Endothelial cell of umbilical vein (primary cell): ENCODE results near the gene CGNL1. TPM values are rescaled to one million over a fixed set of nuclear protein-coding genes. Genes with fewer than 3 reads are reported as not detected.

Experiments
- BruUV-seq: library from RNA; stranded (reverse); fragments of 400-500 nt; replicated peaks from 2 replicates; lab custom pipeline; 2021; lab: Mats Ljungman, UMichigan
- CTCF ChIA-PET: fragments of 300-600, 350-600 bp; sonication (Branson Sonifier 250); formaldehyde crosslinking; loops from one replicate; lab custom pipeline; 2021; ENCODE audit warnings: antibody characterized with exemption, inconsistent platforms; lab: Charles Lee
- POLR2A ChIA-PET: fragments of 300-600, 350-600 bp; sonication (Branson Sonifier 250); formaldehyde crosslinking; loops from one replicate; lab custom pipeline; 2021; ENCODE audit warnings: antibody characterized with exemption, inconsistent platforms; lab: Charles Lee
- DNase-seq: peaks from one replicate; pipeline ENCODE4 v3.0.0-alpha.2; 2011; ENCODE audit warnings: low read depth, low spot score
- FAIRE-seq: peaks from 2 replicates; lab custom pipeline; 2011; peaks lifted over from hg19 to GRCh38; lab: Jason Lieb, UNC
- H2AFZ ChIP-seq: 2 replicates; pipeline ENCODE4 v1.6.0; 2012; ENCODE audit warnings: low read depth, low read length, control low read depth, inconsistent platforms
- H3K27ac ChIP-seq: 2 replicates; pipeline ENCODE4 v1.5.1; 2011; ENCODE audit warnings: low read depth, mild to moderate bottlenecking, control low read depth, low read length, moderate library complexity; ENCODE audit not compliant: insufficient read depth
- H3K27me3 ChIP-seq, 2 experiments: 2 replicates each; pipeline versions ENCODE4 v1.6.0 to v1.6.1; 2011; ENCODE audit warnings: low read length in 2 of 2, mixed read lengths in 1 of 2; ENCODE audit not compliant: control insufficient read depth in 2 of 2, insufficient read depth in 2 of 2
- H3K36me3 ChIP-seq, 2 experiments: 2 replicates in 1 of 2; 3 replicates in 1 of 2; pipeline ENCODE4 v1.5.1; 2011; ENCODE audit warnings: low read length in 2 of 2, mild to moderate bottlenecking in 1 of 2, moderate library complexity in 1 of 2; ENCODE audit not compliant: control insufficient read depth in 2 of 2, insufficient read depth in 2 of 2; ENCODE audit errors: extremely low read depth in 1 of 2
- H3K4me1 ChIP-seq: 3 replicates; pipeline ENCODE4 v1.5.1; 2011; ENCODE audit warnings: mild to moderate bottlenecking, low read length; ENCODE audit not compliant: control insufficient read depth, insufficient read depth; ENCODE audit errors: extremely low read depth
- H3K4me2 ChIP-seq: 2 replicates; pipeline ENCODE4 v1.6.1; 2011; ENCODE audit warnings: low read length, control low read depth, mixed read lengths; ENCODE audit not compliant: insufficient read depth
- H3K4me3 ChIP-seq, 3 experiments: fragments of 200-600 bp in 1 of 3; sonication (generic), shearing (Covaris generic) in 1 of 3; replicated peaks in 1 of 3; 2 replicates each; pipeline ENCODE4 v1.5.1; 2011 to 2016; ENCODE audit warnings: control low read depth in 3 of 3, low read length in 3 of 3, mild to moderate bottlenecking in 2 of 3, inconsistent platforms in 1 of 3, low read depth in 1 of 3, moderate library complexity in 1 of 3; ENCODE audit not compliant: insufficient read depth in 1 of 3
- H3K79me2 ChIP-seq: 2 replicates; pipeline ENCODE4 v1.6.0; 2012; ENCODE audit warnings: low read length, inconsistent platforms; ENCODE audit not compliant: control insufficient read depth, insufficient read depth
- H3K9ac ChIP-seq: replicated peaks from 2 replicates; pipeline ENCODE3; 2011; ENCODE audit warnings: low read length, control low read depth; ENCODE audit not compliant: insufficient read depth; ENCODE audit errors: extremely low read depth
- H3K9me1 ChIP-seq: replicated peaks from 3 replicates; pipeline ENCODE4 v1.6.0; 2011; ENCODE audit warnings: mild to moderate bottlenecking, low read length; ENCODE audit not compliant: control insufficient read depth, insufficient read depth; ENCODE audit errors: extremely low read depth
- H3K9me3 ChIP-seq: replicated peaks from 2 replicates; pipeline ENCODE4 v1.5.1; 2012; ENCODE audit warnings: low read length, inconsistent platforms; ENCODE audit not compliant: control insufficient read depth, insufficient read depth
- H4K20me1 ChIP-seq: replicated peaks from 2 replicates; pipeline ENCODE3; 2011; ENCODE audit warnings: mild to moderate bottlenecking, low read length; ENCODE audit not compliant: control insufficient read depth, insufficient read depth; ENCODE audit errors: extremely low read depth
- CTCF ChIP-seq, 2 donors: IDR thresholded peaks; 1 replicate in 1 of 2; 2 replicates in 1 of 2; pipeline ENCODE4 v1.5.1; 2011; ENCODE audit warnings: low read length in 2 of 2, mild to moderate bottlenecking in 2 of 2, moderate library complexity in 2 of 2, control low read depth in 1 of 2, inconsistent platforms in 1 of 2, low read depth in 1 of 2; ENCODE audit not compliant: insufficient read depth in 1 of 2; ENCODE audit errors: extremely low read depth in 1 of 2
- EZH2 ChIP-seq: IDR thresholded peaks from 2 replicates; pipeline ENCODE4 v1.6.1; 2012; ENCODE audit warnings: borderline replicate concordance, low read depth, mild to moderate bottlenecking, moderate library complexity, low read length, inconsistent platforms; ENCODE audit not compliant: severe bottlenecking
- FOS ChIP-seq: IDR thresholded peaks from 2 replicates; pipeline ENCODE4 v1.6.1; 2011; ENCODE audit warnings: mild to moderate bottlenecking, low read length, moderate library complexity, borderline replicate concordance; ENCODE audit not compliant: insufficient read depth
- GATA2 ChIP-seq: IDR thresholded peaks from 2 replicates; pipeline ENCODE4 v1.7.0; 2011; ENCODE audit warnings: low read depth, mild to moderate bottlenecking, moderate library complexity, mixed read lengths, low read length; ENCODE audit not compliant: insufficient read length, insufficient read depth
- JUN ChIP-seq: IDR thresholded peaks from 2 replicates; pipeline ENCODE4 v1.6.1; 2011; ENCODE audit warnings: borderline replicate concordance, low read depth; ENCODE audit not compliant: insufficient read length, insufficient read depth
- MAX ChIP-seq: IDR thresholded peaks from 2 replicates; pipeline ENCODE4 v1.6.1; 2011; ENCODE audit not compliant: insufficient read depth, insufficient read length
- MYC ChIP-seq: IDR thresholded peaks from one replicate; pipeline ENCODE4 v1.6.1; 2011; ENCODE audit warnings: mild to moderate bottlenecking, low read depth, low read length
- POLR2A ChIP-seq: IDR thresholded peaks from 2 replicates; pipeline ENCODE4 v1.6.1; 2012; ENCODE audit warnings: low read depth, mild to moderate bottlenecking, control low read depth, low read length
- POLR2AphosphoS5 ChIP-seq: IDR thresholded peaks from 2 replicates; pipeline ENCODE4 v1.6.1; 2012; ENCODE audit warnings: low read depth, mild to moderate bottlenecking, control low read depth, low read length, moderate library complexity; ENCODE audit not compliant: insufficient read depth
- dilution Hi-C: fragments of 300-500 bp; cut with MboI; formaldehyde crosslinking; loops from one replicate; pipeline ENCODE4 v1.15.0; 2019; ENCODE audit warnings: low sequenced_read_pairs; ENCODE audit not compliant: extremely low pct_ligation_motif_present
- intact Hi-C: fragments of 100-400 bp; cut with micrococcal nuclease; formaldehyde crosslinking; loops from one replicate; pipeline ENCODE4 v1.10.0; 2022
- polyA plus RNA-seq, 4 experiments: library from polyadenylated mRNA; depleted of rRNA in 3 of 4; stranded (reverse) in 3 of 4; unstranded in 1 of 4; fragments of >200 nt; gene quantifications; 2 replicates each; pipeline versions ENCODE4 v1.2.1 to v1.2.3, GENCODE V29; 2011 to 2012; ENCODE audit warnings: missing spikeins in 1 of 4
- total RNA-seq: library from RNA; stranded (reverse); gene quantifications from 2 replicates; pipeline ENCODE4 v1.2.3, GENCODE V29; 2021

Gene CGNL1
- total and polyA plus RNA-seq, 2 donors (not counting 3 experiments of a cell fraction or from before 2014, with no cell fraction given) = 6.9 to 27.1 TPM

- peaks cover 29% of the 10 kb centered on the region for H3K4me1 ChIP-seq
- DNase-seq = no peak
- no peaks in the 10 kb centered on the region for H4K20me1 ChIP-seq
- no peaks in the 10 kb centered on the region for H3K27me3 ChIP-seq
- ChIA-PET CTCF (interaction anchor here (0.6 to 2.1 kb wide), 4 partner anchors 68 to 120 kb away, joined by 4 to 12 read pairs (median 6); no protein-coding TSS in a partner anchor), POLR2A (no interaction called here)
- FAIRE-seq = no peak
- H3K4me2 ChIP-seq = no peak overlapping the region
- H3K9me1 ChIP-seq = no peaks in the 10 kb centered on the region
- no peak for TF ChIP-seq JUN
- TF ChIP-seq FOS = no peak
- no peak for TF ChIP-seq POLR2A
- no peak for TF ChIP-seq MYC
- TF ChIP-seq EZH2 = no peak
- TF ChIP-seq MAX = no peak
- no peak for TF ChIP-seq POLR2AphosphoS5
- TF ChIP-seq CTCF (IDR thresholded peaks at IDR 0.05; ENCODE audit: extremely low read depth in 1 of 2, insufficient read depth in 1 of 2, low read depth in 1 of 2, low read length in 2 of 2) = no peak
- no peak for TF ChIP-seq GATA2
- intact Hi-C loops (no loop called here), dilution Hi-C loops (no loop called here)
- no peaks in the 10 kb centered on the region for H3K79me2 ChIP-seq
- no peak overlapping the region for H3K27ac ChIP-seq
- H3K36me3 ChIP-seq = no peaks in the 10 kb centered on the region
- H3K9ac ChIP-seq = no peak overlapping the region
- BruUV-seq = no TSS peak
- H3K4me3 ChIP-seq = no peak overlapping the region
- no peak overlapping the region for H2AFZ ChIP-seq
- no peaks in the 10 kb centered on the region for H3K9me3 ChIP-seq
Observed at GRCh38 chr15:57460208-57460816, 84.0 kb downstream of the CGNL1 start.
